Measurements from ENCODE around the gene GTF2H2C.
"Not testable (repeated sequence)": the region's sequence is repeated elsewhere in the genome, so short reads cannot be mapped to it uniquely, and the experiment has no call there.

- not testable (repeated sequence) for TF ChIP-seq CTCF (IDR thresholded peaks at IDR 0.05); POLR2A (IDR thresholded peaks at IDR 0.05; ENCODE audit: low read depth); EP300 (IDR thresholded peaks at IDR 0.05); POLR2AphosphoS5 (IDR thresholded peaks at IDR 0.05)
Observed at GRCh38 chr5:69560587-69561431, 818 bp downstream of the GTF2H2C start.
